ENCODE results near the gene FGD4.

Gene FGD4

DNA sequence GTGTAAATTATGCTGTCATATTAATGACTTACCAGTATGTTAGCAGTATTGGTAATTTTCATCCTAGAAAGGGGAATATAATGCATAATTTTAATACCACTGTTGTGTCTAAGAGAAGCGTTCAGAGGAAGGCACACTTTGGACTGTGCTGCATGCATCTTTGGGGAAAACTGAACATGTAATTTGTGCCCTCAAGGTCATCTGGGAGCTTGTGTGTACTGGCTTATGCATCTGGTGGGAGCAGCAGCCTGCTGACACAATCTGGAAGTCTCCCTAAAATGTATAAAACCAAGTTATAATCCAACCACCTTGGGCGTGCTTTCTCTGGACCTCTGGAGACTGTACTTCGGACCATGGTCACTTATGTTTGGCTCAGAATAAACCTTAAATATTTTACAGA, 14.1 kb downstream of the FGD4 start:
- no peak for DNase-seq

DNA sequence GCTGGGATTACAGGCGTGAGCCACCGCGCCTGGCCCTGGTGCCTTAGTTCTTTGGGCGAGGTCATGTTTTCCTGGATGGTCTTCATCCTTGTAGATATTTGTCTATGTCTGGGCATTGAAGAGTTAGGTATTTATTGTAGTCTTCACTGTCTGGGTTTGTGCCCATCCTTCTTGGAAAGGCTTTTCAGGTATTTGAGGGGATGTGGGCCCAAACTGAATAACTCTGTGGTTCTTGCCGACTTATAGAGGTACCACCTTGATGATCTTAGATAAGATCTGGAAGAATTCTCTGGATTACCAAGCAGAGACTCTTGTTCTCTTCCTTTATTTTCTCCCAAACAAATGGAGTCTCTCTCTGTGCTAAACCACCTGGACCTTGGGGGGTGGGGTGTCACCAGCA, 18.9 kb downstream of the FGD4 start:
- DNase-seq = no peak

DNA sequence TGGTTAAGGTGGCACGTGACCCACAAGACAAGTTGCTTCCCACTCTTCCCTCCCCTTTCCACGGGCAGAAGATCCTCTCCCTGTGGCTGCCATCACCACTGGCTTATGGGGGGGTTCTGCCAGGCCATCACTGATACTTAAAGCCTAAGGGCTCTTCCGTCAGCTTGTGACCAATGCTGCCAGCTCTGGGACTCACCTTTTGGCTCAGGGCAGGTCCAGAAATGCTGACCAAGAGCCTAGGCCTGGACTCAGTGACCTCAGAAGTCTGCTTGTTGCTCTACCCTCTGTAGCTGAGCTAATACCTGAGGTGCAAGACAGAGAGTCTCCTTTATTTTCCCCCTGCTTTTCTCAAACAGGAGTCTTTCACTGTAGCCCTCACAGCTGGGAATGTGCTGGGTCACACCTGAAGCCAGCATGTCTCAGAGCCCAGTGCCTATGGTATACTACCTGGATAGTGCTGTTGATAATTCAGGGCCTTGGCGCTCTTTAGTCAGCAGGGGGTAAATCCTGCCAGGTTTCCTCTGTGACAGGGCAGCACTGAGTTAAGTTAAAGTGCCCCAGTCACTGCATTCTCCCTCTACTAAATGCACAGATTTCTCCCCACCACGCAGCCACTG, 19.7 kb downstream of the FGD4 start:
- no peak for DNase-seq

DNA sequence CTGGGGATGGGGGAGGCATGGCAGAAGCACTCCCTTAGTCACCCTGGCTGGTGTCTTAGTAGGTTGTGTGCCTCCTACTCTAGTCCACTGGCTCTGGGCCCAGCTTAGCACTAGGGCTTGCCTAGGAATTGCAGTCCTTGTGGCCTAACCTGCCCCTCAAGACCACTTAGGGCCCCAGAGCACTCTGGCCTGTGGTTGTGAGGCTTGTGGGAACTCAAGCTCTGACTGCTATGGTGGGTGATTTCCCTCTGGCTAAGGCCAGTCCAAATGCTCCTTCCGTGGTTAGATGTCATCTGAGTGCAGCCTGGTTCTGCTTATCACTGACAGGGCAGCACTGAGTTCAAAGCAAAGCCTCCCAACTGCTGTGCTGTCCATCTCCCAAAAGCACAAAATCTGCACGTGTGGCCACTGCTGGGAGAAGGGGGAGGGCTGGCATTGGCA, 20.2 kb downstream of the FGD4 start:
- DNase-seq = no peak

DNA sequence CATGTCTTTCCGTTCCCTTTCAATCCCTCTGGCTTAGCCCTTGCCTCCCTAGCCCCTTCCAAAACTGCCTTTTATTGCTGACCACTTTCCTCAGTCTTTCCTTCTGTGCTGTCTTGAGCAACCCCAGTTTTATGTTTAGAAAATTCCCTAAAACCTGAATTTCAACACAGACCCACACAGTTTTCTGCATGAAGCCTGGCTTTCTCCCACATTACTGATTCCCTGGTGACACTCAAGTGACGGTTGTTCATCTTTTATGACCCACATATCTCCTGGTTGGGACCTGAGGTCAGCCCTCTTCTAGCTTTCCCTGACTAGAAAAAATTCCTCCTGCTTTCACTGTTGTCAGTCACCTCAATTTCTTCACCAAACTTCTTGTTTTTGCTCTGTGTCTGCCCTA, 21.0 kb downstream of the FGD4 start:
- no peak for DNase-seq

DNA sequence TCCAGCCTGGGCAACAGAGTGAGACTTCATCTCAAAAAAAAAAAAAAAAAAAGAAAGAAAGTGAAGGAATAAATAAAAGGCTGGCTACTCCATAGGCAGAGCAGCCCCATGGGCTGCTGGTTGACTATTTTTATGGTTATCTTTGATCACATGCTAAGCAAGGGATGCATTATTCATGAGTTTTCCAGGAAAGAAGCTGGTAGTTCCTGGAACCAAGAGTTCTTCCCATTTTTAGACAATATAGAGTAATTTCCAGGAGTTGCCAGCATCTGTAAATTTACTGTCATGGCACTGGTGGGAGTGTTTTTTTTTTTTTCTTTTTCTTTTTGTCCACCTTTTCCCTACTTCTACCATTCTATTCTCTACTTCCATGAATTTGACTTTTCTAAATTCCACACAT, 24.2 kb downstream of the FGD4 start:
- no peak for DNase-seq

DNA sequence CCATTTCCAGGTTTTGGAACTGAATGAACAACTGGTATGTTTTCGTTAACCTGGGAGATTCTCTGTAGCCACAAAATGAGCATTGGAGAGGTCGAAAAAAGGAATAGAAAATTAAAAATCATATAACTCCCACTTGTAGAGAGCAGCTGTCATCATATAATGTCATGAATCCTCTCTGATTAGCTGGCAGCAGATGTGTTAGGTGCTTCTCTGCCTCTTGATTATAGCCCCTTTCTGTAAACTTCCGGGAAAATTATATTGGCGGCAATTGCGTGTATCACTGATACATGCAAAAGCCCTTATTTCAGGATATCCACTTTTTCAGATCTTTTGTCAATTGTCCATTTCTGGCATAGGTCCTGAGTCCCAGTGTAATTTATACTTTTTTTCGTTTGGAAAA, 31.7 kb downstream of the FGD4 start:
- DNase-seq = no peak

DNA sequence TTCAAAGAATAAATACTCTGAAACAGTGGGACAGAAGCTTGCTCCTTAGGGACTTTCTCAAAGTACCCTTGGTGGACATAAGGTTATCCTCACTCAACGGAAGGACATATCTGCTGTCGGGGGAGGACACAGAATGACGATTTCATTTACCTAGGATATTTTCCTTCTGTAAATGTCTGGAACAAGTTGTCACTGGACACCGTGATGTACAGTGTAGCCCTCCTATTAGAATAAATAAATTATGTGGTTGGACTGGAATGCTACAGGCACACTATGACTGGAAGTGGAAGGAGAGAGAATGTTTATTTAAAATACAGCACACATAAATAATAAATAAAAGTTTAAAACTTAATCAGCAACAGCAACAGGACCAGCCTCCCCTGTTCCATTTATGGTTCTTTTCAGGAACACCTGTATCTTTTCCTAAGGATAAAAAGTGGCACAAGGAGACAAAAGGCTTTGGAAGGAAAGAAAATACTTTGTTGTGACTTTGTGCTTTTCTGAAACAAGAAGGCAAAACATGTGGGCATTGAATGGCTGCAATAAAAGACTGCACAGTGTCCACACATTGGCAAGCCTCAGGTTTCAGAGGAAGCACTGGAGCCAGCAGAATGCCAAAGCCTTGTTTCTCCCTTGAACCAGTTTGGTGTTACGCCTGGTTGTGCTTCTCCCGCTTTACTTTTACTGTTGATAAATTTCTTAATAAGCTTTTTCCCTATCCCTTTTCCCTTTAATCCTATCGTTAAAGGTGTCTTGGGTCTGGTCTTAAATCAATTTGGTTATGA, 36.8 kb downstream of the FGD4 start:
- DNase-seq = no peak

DNA sequence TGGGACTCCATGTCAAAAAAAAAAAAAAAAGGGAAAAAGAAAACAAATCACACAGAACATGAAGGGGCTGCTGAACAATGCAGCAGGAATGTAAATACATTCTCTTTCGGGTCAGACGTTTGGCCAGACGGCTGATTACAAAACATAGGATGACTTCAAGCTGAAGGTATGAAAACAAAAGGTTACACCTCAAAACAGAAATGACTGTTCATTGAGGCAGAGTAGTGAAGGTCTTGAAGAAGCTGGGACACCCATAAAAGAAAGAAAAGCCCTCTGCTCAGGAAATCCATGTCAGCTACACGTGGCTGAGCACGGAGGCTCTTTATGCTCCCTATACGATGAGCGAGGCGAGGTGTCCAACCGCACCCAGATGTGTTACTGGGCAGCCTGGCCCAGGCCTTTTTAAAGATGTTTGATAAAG, 37.7 kb downstream of the FGD4 start:
- no peak for DNase-seq

DNA sequence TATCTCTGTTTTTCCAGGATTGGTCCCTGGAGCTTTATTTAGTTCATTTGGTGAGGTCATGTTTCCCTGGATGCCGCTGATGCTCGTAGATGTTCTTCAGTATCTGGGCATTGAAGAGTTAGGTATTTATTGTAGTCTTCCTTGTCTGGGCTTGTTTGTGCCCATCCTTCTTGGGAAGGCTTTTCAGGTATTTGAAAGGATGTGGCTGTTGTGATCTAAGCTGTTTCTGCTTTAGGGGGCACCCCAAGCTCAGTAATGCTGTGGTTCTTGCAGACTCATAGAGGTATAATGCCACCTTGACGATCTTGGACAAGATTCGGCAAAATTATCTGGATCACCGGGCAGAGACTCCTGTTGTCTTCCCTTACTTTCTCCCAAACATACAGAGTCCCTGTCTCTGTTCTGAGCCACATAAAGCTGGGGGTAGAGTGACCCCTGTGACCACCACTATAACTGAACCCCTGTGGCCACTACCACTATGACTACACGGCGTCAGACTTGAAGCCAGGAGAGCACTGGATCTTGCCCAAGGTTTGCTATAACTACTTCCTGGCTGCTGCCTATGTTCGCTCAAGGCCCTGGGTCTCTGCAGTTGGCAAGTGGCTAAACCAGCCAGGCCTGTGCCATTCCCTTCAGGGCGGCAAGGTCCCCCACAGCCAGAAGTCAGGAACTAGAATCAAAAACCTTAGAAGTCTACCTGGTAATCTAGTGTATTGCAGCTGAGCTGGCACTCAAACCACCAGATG, 40.9 kb downstream of the FGD4 start:
- no peak for DNase-seq

DNA sequence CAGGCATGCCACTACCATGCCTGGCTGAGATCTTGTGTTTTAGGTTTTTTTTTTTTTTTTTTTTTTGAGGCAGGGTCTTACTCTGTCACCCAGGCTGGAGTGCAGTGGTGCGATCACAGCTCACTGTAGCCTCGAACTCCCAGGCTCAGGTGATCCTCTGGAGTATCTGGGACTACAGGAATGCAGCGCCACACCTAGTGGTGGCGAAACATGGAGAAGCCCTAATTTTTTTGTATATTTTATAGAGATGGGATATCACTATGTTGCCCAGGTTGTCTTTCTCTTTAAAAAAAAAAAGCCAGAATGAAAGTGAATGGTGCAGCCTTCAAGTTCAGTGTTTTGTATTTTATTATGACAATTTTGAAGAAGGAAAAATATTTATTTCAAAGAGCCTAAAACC, 44.1 kb downstream of the FGD4 start:
- no peak for DNase-seq

DNA sequence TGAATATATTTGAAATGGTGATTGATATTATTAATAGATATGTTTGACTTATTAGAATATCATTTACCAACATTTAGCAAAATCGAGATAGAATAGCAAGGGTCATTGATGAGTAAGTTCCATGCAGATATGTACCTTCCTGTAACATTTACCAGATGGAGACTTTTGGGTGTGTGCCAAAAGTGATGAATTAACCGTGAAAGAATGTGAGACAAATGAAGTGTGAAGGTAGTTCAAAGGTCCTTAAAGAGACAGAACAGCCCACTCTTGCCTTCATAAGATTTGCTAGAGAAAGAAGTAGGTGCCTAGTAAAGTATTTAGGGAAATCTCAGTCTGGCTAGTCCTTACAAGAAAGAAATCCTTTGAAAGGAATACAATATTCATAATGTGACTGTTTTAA, 45.5 kb downstream of the FGD4 start:
- DNase-seq = no peak

DNA sequence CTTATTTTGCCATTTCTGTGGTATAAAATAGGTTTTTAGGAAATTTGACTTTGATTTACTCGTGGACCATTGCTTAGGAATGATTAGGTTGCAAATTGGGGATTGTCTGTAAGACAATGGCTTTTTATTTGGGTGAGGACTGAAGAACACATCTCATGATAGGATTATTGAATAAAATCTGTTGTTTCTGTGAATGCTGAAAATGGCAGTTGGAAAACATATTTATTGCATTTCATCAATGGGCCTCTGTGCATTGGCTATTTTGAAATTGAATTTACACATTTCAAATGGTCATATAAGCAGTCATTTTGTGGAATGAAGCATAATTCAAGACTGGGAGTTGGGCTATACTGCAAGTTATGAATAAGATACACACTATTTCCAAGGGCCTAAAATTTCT, 46.0 kb downstream of the FGD4 start:
- DNase-seq = no peak

DNA sequence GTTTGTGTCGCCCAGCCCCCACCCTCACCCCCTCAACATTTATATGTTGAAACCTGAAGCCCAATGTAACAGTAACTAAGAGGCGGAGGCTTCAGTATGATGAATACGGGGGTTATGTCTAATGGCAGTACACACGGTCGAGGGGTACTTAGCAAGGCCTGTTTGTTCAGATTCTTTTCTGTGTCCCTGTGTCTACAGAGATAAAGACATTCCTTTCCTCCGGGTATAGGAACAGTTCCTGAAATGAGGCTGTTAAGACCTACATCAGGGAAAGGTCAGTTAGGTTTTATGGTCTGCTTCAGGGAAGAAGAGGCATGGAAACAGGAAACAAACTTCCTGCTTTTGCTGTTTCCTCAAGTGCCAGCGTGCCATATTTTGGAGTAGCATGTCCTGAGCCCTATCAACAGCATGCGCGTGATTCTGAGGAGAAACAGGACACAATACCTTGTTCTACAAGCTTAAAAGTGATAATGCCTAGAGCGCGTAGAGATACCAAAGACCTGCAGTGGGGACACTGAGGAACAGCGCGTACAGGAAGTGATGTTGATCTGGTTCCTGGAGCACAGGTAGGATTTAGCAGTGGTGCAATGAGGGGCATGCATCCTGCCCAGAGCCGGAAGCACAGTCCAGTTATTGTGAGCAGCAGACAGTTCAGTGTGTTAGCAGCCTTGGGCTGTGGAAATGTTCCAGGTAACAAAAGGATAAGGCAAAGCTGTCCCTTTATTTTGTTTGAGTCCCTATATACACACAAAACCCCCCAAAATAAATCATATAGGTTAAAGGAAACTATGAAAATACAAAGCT, 47.2 kb downstream of the FGD4 start:
- DNase-seq = no peak

DNA sequence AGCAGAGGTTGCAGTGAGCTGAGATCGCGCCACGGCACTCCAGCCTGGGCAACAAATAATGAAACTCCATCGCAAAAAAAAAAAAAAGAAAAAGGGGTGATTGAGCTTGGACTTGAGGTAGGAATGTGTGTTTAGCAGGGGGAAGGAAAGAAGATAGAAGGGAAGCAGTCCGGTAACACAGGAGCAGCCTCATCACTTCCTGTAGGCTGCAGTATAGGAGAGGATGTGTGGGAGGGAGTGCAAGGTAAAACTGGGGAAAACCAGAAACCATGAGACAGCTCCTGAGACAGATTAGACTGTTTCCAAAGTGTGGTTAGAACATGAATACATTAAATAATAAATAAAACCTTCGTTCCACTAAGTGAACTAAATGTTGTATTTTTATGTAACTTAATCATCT, 49.2 kb downstream of the FGD4 start:
- no peak for DNase-seq

DNA sequence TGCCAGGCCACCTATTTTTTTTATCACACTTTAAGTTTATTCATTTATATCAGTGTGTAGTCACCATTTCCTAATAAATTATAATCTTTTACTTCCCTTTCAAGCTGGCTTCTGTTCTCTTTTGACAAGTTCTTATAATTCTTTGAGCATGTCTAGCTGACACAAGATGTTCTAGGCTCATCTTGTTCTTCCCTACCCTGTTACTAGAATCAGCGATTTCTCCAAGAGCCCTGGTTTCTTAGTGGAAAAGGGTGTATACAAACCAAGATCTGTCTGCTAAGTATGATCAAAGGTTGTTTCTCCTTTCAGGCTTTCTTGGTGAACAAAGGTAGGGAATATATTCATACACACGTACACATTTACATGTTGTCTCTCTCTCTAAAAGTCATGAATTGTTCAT, 51.0 kb downstream of the FGD4 start:
- DNase-seq = no peak

DNA sequence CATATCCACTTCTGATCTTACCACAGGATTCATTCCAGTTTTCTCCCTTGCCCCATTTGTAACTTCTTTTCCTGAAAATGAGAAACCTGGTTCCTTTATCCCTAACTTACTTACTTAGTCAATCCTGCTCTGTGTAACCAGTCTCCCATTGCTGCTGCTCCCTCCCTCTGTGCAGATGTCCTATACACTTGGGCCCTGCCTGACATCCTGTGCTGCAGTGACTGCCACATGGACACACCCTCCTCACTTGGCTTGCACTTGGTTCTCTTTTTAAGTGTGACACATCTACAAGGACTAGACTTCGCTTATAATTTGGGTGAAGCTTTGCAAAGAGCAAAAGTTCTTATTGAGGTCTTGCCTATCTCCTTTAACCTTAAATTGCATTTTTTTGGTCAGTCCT, 51.4 kb downstream of the FGD4 start:
- no peak for DNase-seq

DNA sequence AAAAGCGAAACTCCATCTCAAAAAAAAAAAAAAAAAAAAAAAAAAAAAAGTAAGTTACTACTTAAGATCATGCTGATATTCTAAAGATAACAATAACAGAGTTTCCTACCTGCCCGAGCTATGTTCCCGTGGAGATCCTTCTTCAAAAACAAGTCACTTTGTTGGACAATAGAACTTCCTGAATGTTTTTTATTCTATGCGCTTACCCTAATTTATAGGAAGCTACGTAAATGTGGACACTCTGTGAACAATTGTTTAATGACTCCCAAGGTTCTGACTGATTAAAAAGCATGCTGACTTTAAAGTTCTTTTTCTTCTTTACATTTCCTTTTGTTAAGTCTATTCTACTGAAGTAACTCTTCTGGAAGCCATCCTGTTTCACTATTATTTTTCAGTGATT, 52.5 kb downstream of the FGD4 start:
- DNase-seq = no peak

DNA sequence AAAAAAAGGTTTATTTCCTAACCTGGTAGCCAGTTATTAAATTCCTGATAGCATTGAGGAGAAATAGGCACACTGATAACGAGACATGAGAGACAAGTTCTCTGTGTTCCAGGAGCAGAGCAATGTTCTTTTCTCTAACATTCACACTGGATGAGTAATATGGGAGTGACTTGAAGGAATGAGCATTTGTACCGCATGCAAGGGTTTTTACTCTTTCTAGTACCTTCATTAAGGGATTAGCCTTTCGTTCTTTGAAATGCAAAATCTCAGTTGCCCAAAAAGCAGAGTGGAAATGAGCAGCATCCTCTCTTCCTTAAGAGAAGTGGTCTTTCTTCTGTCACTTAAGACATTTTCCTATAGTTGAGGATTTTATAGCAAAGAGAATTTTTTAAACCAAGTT, 54.7 kb downstream of the FGD4 start:
- no peak for DNase-seq

DNA sequence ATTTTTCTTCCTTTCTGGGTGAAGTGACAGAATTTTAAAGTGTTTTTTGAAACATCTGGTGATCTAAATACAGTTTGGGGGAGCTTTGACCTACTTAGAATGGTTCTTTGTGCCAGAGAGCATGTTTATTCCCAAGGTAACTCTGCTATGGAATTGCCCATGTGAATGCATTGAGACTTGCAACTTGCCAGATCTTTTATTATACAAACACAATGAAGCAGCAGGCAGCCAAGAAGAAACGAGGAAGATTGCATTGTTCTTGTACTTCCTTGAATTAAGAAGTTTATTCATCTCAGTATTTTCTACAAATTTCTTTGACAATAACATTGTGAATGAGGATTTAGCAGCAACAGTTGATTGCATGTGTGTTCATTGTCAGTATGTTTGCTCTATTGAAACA, 55.5 kb downstream of the FGD4 start:
- no peak for DNase-seq

DNA sequence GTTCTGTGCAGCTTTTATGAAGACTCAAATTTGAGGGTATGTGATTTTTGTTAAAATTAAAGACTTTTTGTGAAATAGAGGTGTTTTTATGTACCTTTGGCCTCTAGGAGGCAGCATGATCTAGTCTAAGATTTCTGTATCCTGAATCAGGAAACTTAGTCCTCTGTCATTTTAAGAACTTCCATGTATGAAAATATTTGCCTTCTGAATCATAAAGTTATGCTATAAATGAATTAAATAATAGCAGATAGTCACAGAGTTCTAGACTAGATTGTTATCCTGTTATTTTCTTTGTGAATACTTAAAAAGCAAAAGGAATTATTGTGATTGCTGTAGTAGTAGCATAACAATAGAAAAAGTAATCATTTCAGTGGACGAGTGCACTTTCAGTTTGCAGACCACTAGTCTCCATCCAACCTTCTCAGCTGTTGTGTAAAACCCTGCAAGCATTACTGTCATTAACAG, 56.3 kb downstream of the FGD4 start:
- no peak for DNase-seq

DNA sequence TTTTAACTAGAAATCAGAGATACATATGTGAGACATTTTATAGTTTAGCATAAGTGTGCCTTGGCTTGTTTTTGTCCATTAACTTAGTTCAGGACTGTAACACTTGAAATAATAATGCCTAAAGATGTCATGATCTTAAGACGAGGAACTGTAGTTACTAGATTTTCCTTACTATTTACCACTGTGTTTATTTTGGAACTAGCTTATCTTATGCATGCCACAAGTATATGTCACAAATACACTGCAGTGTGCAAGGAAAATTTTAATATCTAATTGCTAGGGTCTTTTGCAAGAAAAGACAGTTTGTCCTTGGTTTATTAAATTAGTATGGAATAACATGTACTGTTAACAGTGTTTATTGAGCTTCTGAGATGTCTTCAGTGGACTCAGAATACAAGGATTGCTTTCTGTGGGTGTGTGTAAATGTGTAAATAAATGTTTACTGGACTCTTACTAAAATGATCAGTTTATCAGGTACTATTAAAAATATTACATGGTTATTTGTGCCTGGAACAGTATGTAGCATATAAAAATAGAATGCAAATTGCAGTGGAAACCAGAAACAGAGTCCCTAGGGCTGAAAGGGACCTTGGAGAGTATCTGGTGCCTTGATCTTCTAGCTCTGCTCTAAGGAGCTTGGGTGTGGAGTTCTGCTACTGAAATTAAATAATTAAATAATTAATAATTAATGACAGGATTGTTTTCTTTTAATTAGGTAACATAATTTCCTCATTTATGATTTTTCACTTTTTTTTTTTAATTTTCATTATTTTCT, 58.1 kb downstream of the FGD4 start:
- DNase-seq = no peak
